WTC11 (cell line): Measurements from ENCODE around the gene RNASEL. TPM values are rescaled to one million over a fixed set of nuclear protein-coding genes. Genes with fewer than 3 reads are reported as not detected.

Experiments used
- ATAC-seq: fragments of 200-7000 bp; cut with Tn5 transposase; 2 replicates; pipeline ENCODE4 v1.10.0; 2021; ENCODE audit warnings: mild to moderate bottlenecking, moderate library complexity
- CTCF ChIA-PET: fragments of 300-600 bp; sonication (Branson Sonifier 250); formaldehyde crosslinking; loops from one replicate; lab custom pipeline; 2021; ENCODE audit warnings: antibody characterized with exemption; lab: Charles Lee
- POLR2A ChIA-PET: fragments of 350-600 bp; sonication (Branson Sonifier 250); formaldehyde crosslinking; loops from one replicate; lab custom pipeline; 2021; ENCODE audit warnings: antibody characterized with exemption; lab: Charles Lee
- DNase-seq: peaks from one replicate; pipeline ENCODE4 v3.0.0; 2021; ENCODE audit warnings: low spot score
- H3K27ac Mint-ChIP-seq: 2 replicates; pipeline ENCODE4 v1.8.0; 2021; ENCODE audit warnings: mixed read lengths
- H3K27me3 Mint-ChIP-seq: 2 replicates; pipeline ENCODE4 v1.8.0; 2021; ENCODE audit warnings: low read depth, mild to moderate bottlenecking, moderate library complexity, mixed read lengths
- H3K36me3 Mint-ChIP-seq: 2 replicates; pipeline ENCODE4 v1.8.0; 2021; ENCODE audit warnings: mixed read lengths
- H3K4me1 Mint-ChIP-seq: 2 replicates; pipeline ENCODE4 v1.8.0; 2022; ENCODE audit warnings: mixed read lengths
- H3K4me3 Mint-ChIP-seq: 2 replicates; pipeline ENCODE4 v1.8.0; 2021; ENCODE audit warnings: mild to moderate bottlenecking, moderate library complexity, mixed read lengths
- H3K9me3 Mint-ChIP-seq: 2 replicates; pipeline ENCODE4 v1.8.0; 2021; ENCODE audit warnings: mixed read lengths
- ATF3 ChIP-seq: sonication (generic); formaldehyde crosslinking; conservative IDR thresholded peaks from 2 replicates; pipeline ENCODE4 v1.8.1; 2022; ENCODE audit warnings: mild to moderate bottlenecking, missing genetic modification reagents
- CBFB ChIP-seq: sonication (generic); formaldehyde crosslinking; IDR thresholded peaks from 2 replicates; pipeline ENCODE4 v1.8.1; 2022; ENCODE audit warnings: mild to moderate bottlenecking, low read depth, missing genetic modification reagents
- CREB1 ChIP-seq: sonication (generic); formaldehyde crosslinking; IDR thresholded peaks from 2 replicates; pipeline ENCODE4 v1.8.0; 2023; ENCODE audit warnings: mild to moderate bottlenecking, missing genetic modification reagents
- CTCF ChIP-seq: fragments of 200-600 bp; IDR thresholded peaks from 2 replicates; pipeline ENCODE4 v1.8.0; 2022; ENCODE audit warnings: antibody characterized with exemption
- GRHL2 ChIP-seq: fragments of 250-450 bp; sonication (Bioruptor Pico); IDR thresholded peaks from 2 replicates; pipeline ENCODE4 v1.8.0; 2022; ENCODE audit warnings: mild to moderate bottlenecking, moderate library complexity; ENCODE audit not compliant: insufficient replicate concordance, severe bottlenecking
- NR2C2 ChIP-seq: sonication (generic); formaldehyde crosslinking; IDR thresholded peaks from 2 replicates; pipeline ENCODE4 v1.8.0; 2022; ENCODE audit warnings: mild to moderate bottlenecking, missing genetic modification reagents
- RELA ChIP-seq: sonication (generic); formaldehyde crosslinking; IDR thresholded peaks from 2 replicates; pipeline ENCODE4 v1.8.1; 2022; ENCODE audit warnings: missing genetic modification reagents, mild to moderate bottlenecking, borderline replicate concordance
- TEAD4 ChIP-seq: sonication (generic); formaldehyde crosslinking; IDR thresholded peaks from 2 replicates; pipeline ENCODE4 v1.8.0; 2022; ENCODE audit warnings: mild to moderate bottlenecking, missing genetic modification reagents
- ZNF138 ChIP-seq: sonication (generic); formaldehyde crosslinking; conservative IDR thresholded peaks from 2 replicates; pipeline ENCODE4 v1.8.1; 2022; ENCODE audit warnings: mild to moderate bottlenecking, moderate library complexity, missing genetic modification reagents
- ZNF219 ChIP-seq: sonication (generic); formaldehyde crosslinking; IDR thresholded peaks from 2 replicates; pipeline ENCODE4 v1.8.0; 2023; ENCODE audit warnings: missing genetic modification reagents, mild to moderate bottlenecking, borderline replicate concordance
- ZNF263 ChIP-seq: sonication (generic); formaldehyde crosslinking; IDR thresholded peaks from 2 replicates; pipeline ENCODE4 v1.8.1; 2022; ENCODE audit warnings: low read depth, mild to moderate bottlenecking, moderate library complexity, missing genetic modification reagents
- total RNA-seq: library from RNA; stranded (reverse); gene quantifications from 3 replicates; pipeline ENCODE4 v1.2.3, GENCODE V29; 2021
- TF ChIP-seq, protein P1 (sequence below): sonication (generic); formaldehyde crosslinking; IDR thresholded peaks from 2 replicates; pipeline ENCODE4 v1.8.0; 2022; ENCODE audit warnings: mild to moderate bottlenecking, missing genetic modification reagents
- TF ChIP-seq, protein P2 (sequence below): fragments of 250-450 bp; sonication (Bioruptor Pico); IDR thresholded peaks from 2 replicates; pipeline ENCODE4 v2.1.2; 2022; ENCODE audit warnings: mild to moderate bottlenecking, moderate library complexity
- TF ChIP-seq, protein P3 (sequence below): sonication (generic); formaldehyde crosslinking; IDR thresholded peaks from 2 replicates; pipeline ENCODE4 v1.8.1; 2022; ENCODE audit warnings: low read depth, mild to moderate bottlenecking, moderate library complexity, missing genetic modification reagents, borderline replicate concordance

RNASEL gene
- total RNA-seq, 1 experiment from 2014 or later, result 0.77 TPM

DNA sequence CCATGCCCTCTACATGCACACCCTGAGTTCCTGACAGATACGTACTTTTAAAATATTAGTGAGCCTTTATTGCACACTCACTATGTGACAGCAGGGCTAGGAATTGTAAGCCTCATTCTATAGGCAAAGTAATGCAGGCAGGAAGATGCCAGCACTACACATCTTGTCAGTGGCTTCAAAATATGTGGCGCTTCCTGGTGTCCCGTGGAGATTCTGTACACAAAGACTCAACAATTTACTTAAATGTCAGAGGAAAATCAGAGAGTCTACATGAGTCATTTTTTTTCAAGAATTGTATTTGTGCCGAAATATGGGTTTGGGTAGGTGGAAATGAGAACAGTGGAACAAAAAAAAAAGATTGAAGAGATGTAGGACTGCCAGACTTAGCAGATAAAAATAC, 27.6 kb downstream of the RNASEL start:
- DNase-seq (no peak), ATAC-seq (no peak)
- Mint-ChIP-seq H3K27ac (no peak overlapping the region), H3K4me1 (peaks cover 5% of the 10 kb centered on the region), H3K4me3 (no peak overlapping the region)
- POLR2A ChIA-PET, result no interaction called here
- no peak for TF ChIP-seq NR2C2
- TF ChIP-seq GRHL2 (CRISPR knock-in tag), result no peak
- no peak for TF ChIP-seq TEAD4 (CRISPR knock-in tag)
- TF ChIP-seq, all 79 proteins: peak for 0
- no peaks in the 10 kb centered on the region for H3K36me3 Mint-ChIP-seq
- H3K27me3 Mint-ChIP-seq, result no peaks in the 10 kb centered on the region; the same call in 1 of the 2 replicates
- CTCF ChIA-PET, result no interaction called here
- H3K9me3 Mint-ChIP-seq, result no peaks in the 10 kb centered on the region; the same call in 1 of the 2 replicates

DNA sequence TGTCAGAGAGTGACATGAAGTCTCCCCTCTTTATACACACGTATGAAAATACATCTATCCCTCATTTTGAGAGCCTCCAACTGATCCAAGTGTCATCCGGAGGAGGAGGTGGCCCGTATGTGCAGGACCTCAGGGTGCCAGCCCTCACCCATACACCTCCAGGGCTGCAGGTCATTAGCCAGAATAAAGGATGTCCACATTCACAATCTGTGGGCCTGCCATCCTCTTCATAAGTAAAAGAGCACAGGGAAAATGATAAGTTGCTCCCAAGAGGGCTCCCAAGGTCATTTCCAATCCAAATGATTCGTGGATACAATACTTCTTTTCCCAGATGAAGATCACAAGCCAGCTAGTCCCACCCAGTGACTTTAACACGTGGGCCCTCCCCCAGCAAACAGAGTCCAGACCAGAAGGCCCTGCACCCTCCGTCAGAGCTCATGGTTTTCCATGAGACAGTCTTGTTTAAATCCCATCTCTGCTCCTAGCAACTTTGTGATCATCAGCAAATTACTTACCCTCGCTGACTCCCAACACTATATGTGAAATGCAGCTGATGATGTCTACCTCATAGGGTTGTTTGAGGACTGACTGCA, 28.6 kb downstream of the RNASEL start:
- ChIA-PET POLR2A (no interaction called here), CTCF (no interaction called here)
- Mint-ChIP-seq H3K4me3 (no peak overlapping the region), H3K27ac (no peak overlapping the region), H3K4me1 (peaks cover 3% of the 10 kb centered on the region), H3K9me3 (no peaks in the 10 kb centered on the region; the same call in 1 of the 2 replicates), H3K27me3 (no peaks in the 10 kb centered on the region; the same call in 1 of the 2 replicates), H3K36me3 (no peaks in the 10 kb centered on the region)
- DNase-seq (no peak), ATAC-seq (no peak)
- TF ChIP-seq, protein P1, sequence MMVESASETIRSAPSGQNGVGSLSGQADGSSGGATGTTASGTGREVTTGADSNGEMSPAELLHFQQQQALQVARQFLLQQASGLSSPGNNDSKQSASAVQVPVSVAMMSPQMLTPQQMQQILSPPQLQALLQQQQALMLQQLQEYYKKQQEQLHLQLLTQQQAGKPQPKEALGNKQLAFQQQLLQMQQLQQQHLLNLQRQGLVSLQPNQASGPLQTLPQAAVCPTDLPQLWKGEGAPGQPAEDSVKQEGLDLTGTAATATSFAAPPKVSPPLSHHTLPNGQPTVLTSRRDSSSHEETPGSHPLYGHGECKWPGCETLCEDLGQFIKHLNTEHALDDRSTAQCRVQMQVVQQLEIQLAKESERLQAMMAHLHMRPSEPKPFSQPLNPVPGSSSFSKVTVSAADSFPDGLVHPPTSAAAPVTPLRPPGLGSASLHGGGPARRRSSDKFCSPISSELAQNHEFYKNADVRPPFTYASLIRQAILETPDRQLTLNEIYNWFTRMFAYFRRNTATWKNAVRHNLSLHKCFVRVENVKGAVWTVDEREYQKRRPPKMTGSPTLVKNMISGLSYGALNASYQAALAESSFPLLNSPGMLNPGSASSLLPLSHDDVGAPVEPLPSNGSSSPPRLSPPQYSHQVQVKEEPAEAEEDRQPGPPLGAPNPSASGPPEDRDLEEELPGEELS (CRISPR knock-in tag), result no peak
- TF ChIP-seq ZNF263 (CRISPR knock-in tag) (no peak), NR2C2 (no peak), RELA (CRISPR knock-in tag) (no peak), ZNF138 (CRISPR knock-in tag) (no peak)

GRCh38 chr1:182556279-182556678, 32.8 kb downstream of the RNASEL start:
- peaks cover 6% of the 10 kb centered on the region for H3K27me3 Mint-ChIP-seq
- no peak overlapping the region for H3K27ac Mint-ChIP-seq
- no peak for TF ChIP-seq CTCF
- TF ChIP-seq, protein P2, sequence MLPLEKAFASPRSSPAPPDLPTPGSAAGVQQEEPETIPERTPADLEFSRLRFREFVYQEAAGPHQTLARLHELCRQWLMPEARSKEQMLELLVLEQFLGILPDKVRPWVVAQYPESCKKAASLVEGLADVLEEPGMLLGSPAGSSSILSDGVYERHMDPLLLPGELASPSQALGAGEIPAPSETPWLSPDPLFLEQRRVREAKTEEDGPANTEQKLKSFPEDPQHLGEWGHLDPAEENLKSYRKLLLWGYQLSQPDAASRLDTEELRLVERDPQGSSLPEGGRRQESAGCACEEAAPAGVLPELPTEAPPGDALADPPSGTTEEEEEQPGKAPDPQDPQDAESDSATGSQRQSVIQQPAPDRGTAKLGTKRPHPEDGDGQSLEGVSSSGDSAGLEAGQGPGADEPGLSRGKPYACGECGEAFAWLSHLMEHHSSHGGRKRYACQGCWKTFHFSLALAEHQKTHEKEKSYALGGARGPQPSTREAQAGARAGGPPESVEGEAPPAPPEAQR, result no peak
- TF ChIP-seq CBFB (CRISPR knock-in tag), result no peak
- no peak for TF ChIP-seq CREB1
- TF ChIP-seq ZNF219 (CRISPR knock-in tag), result no peak
- TF ChIP-seq, protein P3, sequence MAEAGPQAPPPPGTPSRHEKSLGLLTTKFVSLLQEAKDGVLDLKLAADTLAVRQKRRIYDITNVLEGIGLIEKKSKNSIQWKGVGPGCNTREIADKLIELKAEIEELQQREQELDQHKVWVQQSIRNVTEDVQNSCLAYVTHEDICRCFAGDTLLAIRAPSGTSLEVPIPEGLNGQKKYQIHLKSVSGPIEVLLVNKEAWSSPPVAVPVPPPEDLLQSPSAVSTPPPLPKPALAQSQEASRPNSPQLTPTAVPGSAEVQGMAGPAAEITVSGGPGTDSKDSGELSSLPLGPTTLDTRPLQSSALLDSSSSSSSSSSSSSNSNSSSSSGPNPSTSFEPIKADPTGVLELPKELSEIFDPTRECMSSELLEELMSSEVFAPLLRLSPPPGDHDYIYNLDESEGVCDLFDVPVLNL (CRISPR knock-in tag), result no peak
- no peak for TF ChIP-seq ATF3
- TF ChIP-seq, all 79 proteins: peak for 0
- ATAC-seq, result no peak
- DNase-seq, result no peak
- ChIA-PET CTCF (no interaction called here), POLR2A (no interaction called here)
- Mint-ChIP-seq H3K36me3 (no peaks in the 10 kb centered on the region; the same call in 1 of the 2 replicates), H3K4me3 (no peak overlapping the region), H3K9me3 (peaks cover 20% of the 10 kb centered on the region), H3K4me1 (no peaks in the 10 kb centered on the region)
